DND-41 (cell line): Measurements from ENCODE around the gene NKX1-2.
A peak's percentile ranks its signal among the peaks of the same experiment; 100 is the strongest.

ENCODE experiments used
- ATAC-seq: fragments of 200-7000 bp; cut with Tn5 transposase; 3 replicates; pipeline ENCODE4 v1.9.1; 2021; ENCODE audit warnings: low read depth; ENCODE audit not compliant: insufficient read depth
- DNase-seq: peaks from one replicate; pipeline ENCODE4 v3.0.0-alpha.2; 2020
- H2AFZ ChIP-seq: 2 replicates; pipeline ENCODE4 v1.6.0; 2012; ENCODE audit warnings: low read depth, low read length
- H3K27ac ChIP-seq: 2 replicates; pipeline ENCODE4 v1.5.1; 2012; ENCODE audit warnings: low read length, inconsistent platforms
- H3K27me3 ChIP-seq: fragments of 200-600 bp; sonication (generic); 2 replicates; pipeline ENCODE4 v1.6.0; 2012; ENCODE audit warnings: low read length, mild to moderate bottlenecking, inconsistent platforms; ENCODE audit not compliant: insufficient read depth, poor library complexity
- H3K36me3 ChIP-seq: 2 replicates; pipeline ENCODE4 v1.5.1; 2012; ENCODE audit warnings: low read length, inconsistent platforms; ENCODE audit not compliant: insufficient read depth
- H3K4me1 ChIP-seq: 2 replicates; pipeline ENCODE4 v1.5.1; 2012; ENCODE audit warnings: mild to moderate bottlenecking, low read length; ENCODE audit not compliant: insufficient read depth
- H3K4me2 ChIP-seq: 2 replicates; pipeline ENCODE4 v1.6.0; 2012; ENCODE audit warnings: mild to moderate bottlenecking, moderate library complexity, low read length, inconsistent platforms; ENCODE audit not compliant: insufficient read depth
- H3K4me3 ChIP-seq, 2 experiments: fragments of 200-600 bp in 1 of 2; shearing (Covaris generic) in 1 of 2; 2 replicates each; pipeline ENCODE4 v1.5.1; 2012 to 2016; ENCODE audit warnings: inconsistent platforms in 2 of 2, low read length in 2 of 2, mild to moderate bottlenecking in 2 of 2, low read depth in 1 of 2, moderate library complexity in 1 of 2
- H3K79me2 ChIP-seq: 2 replicates; pipeline ENCODE4 v1.6.0; 2012; ENCODE audit warnings: low read length, inconsistent platforms; ENCODE audit not compliant: insufficient read depth
- H3K9ac ChIP-seq: 2 replicates; pipeline ENCODE4 v1.6.0; 2012; ENCODE audit warnings: low read depth, mild to moderate bottlenecking, inconsistent platforms, low read length, moderate library complexity
- H3K9me3 ChIP-seq: 2 replicates; pipeline ENCODE4 v1.5.1; 2012; ENCODE audit warnings: low read length, moderate library complexity, mild to moderate bottlenecking, inconsistent platforms; ENCODE audit not compliant: insufficient read depth, severe bottlenecking
- H4K20me1 ChIP-seq: 2 replicates; pipeline ENCODE4 v1.6.0; 2012; ENCODE audit warnings: low read length; ENCODE audit not compliant: insufficient read depth
- CTCF ChIP-seq: IDR thresholded peaks from 2 replicates; pipeline ENCODE4 v1.5.1; 2012; ENCODE audit warnings: borderline replicate concordance, low read length, moderate library complexity, mild to moderate bottlenecking; ENCODE audit not compliant: poor library complexity, severe bottlenecking; ENCODE audit errors: extremely low read depth
- EZH2 ChIP-seq: IDR thresholded peaks from 3 replicates; pipeline ENCODE4 v1.6.1; 2012; ENCODE audit warnings: borderline replicate concordance, low read depth, mild to moderate bottlenecking, moderate library complexity, low read length, inconsistent platforms; ENCODE audit not compliant: severe bottlenecking

Gene NKX1-2

GRCh38 chr10:124408357-124408756 is 41.5 kb downstream of the NKX1-2 start:
- no peak for TF ChIP-seq CTCF
- TF ChIP-seq EZH2: no peak
- Histone ChIP-seq H3K27ac (no peak overlapping the region), H3K36me3 (no peaks in the 10 kb centered on the region), H3K79me2 (no peaks in the 10 kb centered on the region), H3K27me3 (no peaks in the 10 kb centered on the region), H3K4me2 (no peak overlapping the region), H2AFZ (no peak overlapping the region), H4K20me1 (no peaks in the 10 kb centered on the region), H3K4me3 (no peak overlapping the region), H3K9ac (no peak overlapping the region), H3K9me3 (no peaks in the 10 kb centered on the region), H3K4me1 (peaks cover 5% of the 10 kb centered on the region)
- DNase-seq: no peak
- no peak for ATAC-seq

- no peaks in the 10 kb centered on the region for H3K27me3 ChIP-seq
- H3K4me1 ChIP-seq: peaks cover 9% of the 10 kb centered on the region
- ATAC-seq (no peak), DNase-seq (no peak)
- H3K36me3 ChIP-seq: no peaks in the 10 kb centered on the region
- H4K20me1 ChIP-seq: no peaks in the 10 kb centered on the region
- no peak for TF ChIP-seq CTCF
- TF ChIP-seq EZH2: no peak
- H3K9me3 ChIP-seq: no peaks in the 10 kb centered on the region
- H3K4me3 ChIP-seq: no peak overlapping the region
- no peak overlapping the region for H3K9ac ChIP-seq
- H2AFZ ChIP-seq: no peak overlapping the region
- H3K4me2 ChIP-seq: no peak overlapping the region
- H3K27ac ChIP-seq: no peak overlapping the region
- H3K79me2 ChIP-seq: no peaks in the 10 kb centered on the region
Observed at GRCh38 chr10:124407456-124407855, 42.4 kb downstream of the NKX1-2 start.

GRCh38 chr10:124403548-124403947 is 46.3 kb downstream of the NKX1-2 start:
- peak overlapping the region; percentile 14; the same call in 1 of the 2 replicates for H3K4me2 ChIP-seq
- no peaks in the 10 kb centered on the region for H3K9me3 ChIP-seq
- H3K79me2 ChIP-seq: no peaks in the 10 kb centered on the region
- H3K4me1 ChIP-seq: peaks cover 9% of the 10 kb centered on the region
- no peak overlapping the region; the same call in 1 of the 2 replicates for H3K9ac ChIP-seq
- DNase-seq (peak; percentile 59), ATAC-seq (peak; percentile 100)
- H3K27me3 ChIP-seq: no peaks in the 10 kb centered on the region
- H2AFZ ChIP-seq: peak overlapping the region; percentile 72
- no peak overlapping the region for H3K4me3 ChIP-seq
- no peaks in the 10 kb centered on the region for H3K36me3 ChIP-seq
- TF ChIP-seq CTCF (peak; percentile 83), EZH2 (no peak)
- peak overlapping the region; percentile 18; the same call in 1 of the 2 replicates for H3K27ac ChIP-seq
- H4K20me1 ChIP-seq: no peaks in the 10 kb centered on the region

- Histone ChIP-seq H4K20me1 (no peaks in the 10 kb centered on the region), H3K36me3 (no peaks in the 10 kb centered on the region), H3K9ac (no peak overlapping the region), H2AFZ (peak overlapping the region; percentile 72), H3K27me3 (no peaks in the 10 kb centered on the region), H3K9me3 (no peaks in the 10 kb centered on the region), H3K79me2 (no peaks in the 10 kb centered on the region), H3K4me1 (peaks cover 9% of the 10 kb centered on the region), H3K4me3 (no peak overlapping the region), H3K4me2 (no peak overlapping the region), H3K27ac (no peak overlapping the region)
- ATAC-seq (no peak), DNase-seq (no peak)
- TF ChIP-seq EZH2 (no peak), CTCF (no peak)
Observed at GRCh38 chr10:124402273-124402672, 47.6 kb downstream of the NKX1-2 start.
